HEK293T (cell line): Measurements from ENCODE around the gene BOLA1.

ENCODE experiments used
- ARNT ChIP-seq: fragments of 450-650 bp; IDR thresholded peaks from 2 replicates; pipeline ENCODE4 v1.6.1; 2017; ENCODE audit warnings: mild to moderate bottlenecking
- FOXA1 ChIP-seq: fragments of 450-650 bp; IDR thresholded peaks from 2 replicates; pipeline ENCODE4 v1.6.1; 2016; ENCODE audit warnings: mild to moderate bottlenecking
- FOXK2 ChIP-seq: fragments of 450-650 bp; IDR thresholded peaks from 2 replicates; pipeline ENCODE4 v1.6.1; 2016; ENCODE audit warnings: mild to moderate bottlenecking
- FOXM1 ChIP-seq: fragments of 450-650 bp; IDR thresholded peaks from 2 replicates; pipeline ENCODE4 v1.6.1; 2017; ENCODE audit warnings: mild to moderate bottlenecking, borderline replicate concordance
- HDGF ChIP-seq: fragments of 450-650 bp; IDR thresholded peaks from 2 replicates; pipeline ENCODE4 v1.6.1; 2017; ENCODE audit warnings: antibody characterized with exemption, borderline replicate concordance
- L3MBTL2 ChIP-seq: fragments of 450-650 bp; conservative IDR thresholded peaks from 2 replicates; pipeline ENCODE4 v1.6.1; 2016; ENCODE audit warnings: mild to moderate bottlenecking
- NFRKB ChIP-seq: fragments of 450-650 bp; IDR thresholded peaks from 2 replicates; pipeline ENCODE4 v1.6.1; 2016; ENCODE audit warnings: mild to moderate bottlenecking, moderate library complexity
- SP1 ChIP-seq: fragments of 450-650 bp; IDR thresholded peaks from 2 replicates; pipeline ENCODE4 v1.6.1; 2017
- SUZ12 ChIP-seq: fragments of 450-650 bp; IDR thresholded peaks from 2 replicates; pipeline ENCODE4 v1.6.1; 2016; ENCODE audit warnings: mild to moderate bottlenecking
- TARDBP ChIP-seq: fragments of 450-650 bp; IDR thresholded peaks from 2 replicates; pipeline ENCODE4 v1.6.1; 2016

GRCh38 chr1:149925751-149926150 lies 26.4 kb downstream of the BOLA1 start:
- TF ChIP-seq SP1: no peak
- TF ChIP-seq SUZ12: no peak
- no peak for TF ChIP-seq L3MBTL2
- TF ChIP-seq HDGF: no peak
- TF ChIP-seq FOXK2: no peak
- TF ChIP-seq FOXA1: no peak
- no peak for TF ChIP-seq NFRKB
- TF ChIP-seq TARDBP: no peak
- no peak for TF ChIP-seq FOXM1
- no peak for TF ChIP-seq ARNT
